Chondrocyte (in vitro differentiated cells): Measurements from ENCODE around the gene GLS. TPM values are rescaled to one million over a fixed set of nuclear protein-coding genes. Genes with fewer than 3 reads are reported as not detected.

ENCODE experiments used
- DNase-seq: peaks from one replicate; pipeline ENCODE4 v3.0.0; 2021; ENCODE audit warnings: mixed read lengths, low spot score
- H3K27ac Mint-ChIP-seq: one replicate; pipeline ENCODE4 v1.8.0; 2021; ENCODE audit warnings: mild to moderate bottlenecking, moderate library complexity, mixed read lengths; ENCODE audit not compliant: unreplicated experiment
- H3K27me3 Mint-ChIP-seq: 2 replicates; pipeline ENCODE4 v1.8.0; 2021; ENCODE audit warnings: low read depth, mixed read lengths
- H3K36me3 Mint-ChIP-seq: 2 replicates; pipeline ENCODE4 v1.8.0; 2021; ENCODE audit warnings: low read depth, mixed read lengths
- H3K4me1 Mint-ChIP-seq: 2 replicates; pipeline ENCODE4 v1.8.0; 2021; ENCODE audit warnings: low read depth, mild to moderate bottlenecking, mixed read lengths
- H3K4me3 Mint-ChIP-seq: one replicate; pipeline ENCODE4 v1.8.0; 2021; ENCODE audit warnings: mild to moderate bottlenecking, moderate library complexity, mixed read lengths; ENCODE audit not compliant: unreplicated experiment
- H3K9me3 Mint-ChIP-seq: 2 replicates; pipeline ENCODE4 v1.8.0; 2021; ENCODE audit warnings: low read depth, mixed read lengths
- long read RNA-seq: library from polyadenylated mRNA; stranded (forward); transcript quantifications from one replicate; pipeline ENCODE4 v2.0.0, GENCODE V29; 2021
- total RNA-seq: library from RNA; stranded (reverse); gene quantifications from 3 replicates; pipeline ENCODE4 v1.2.1, GENCODE V29; 2021
- TF ChIP-seq, protein P1 (sequence below): fragments of 200-600 bp; sonication (generic); IDR thresholded peaks from 2 replicates; pipeline ENCODE4 v1.5.0; 2021; ENCODE audit warnings: antibody characterized with exemption, mild to moderate bottlenecking, moderate library complexity

GLS gene
- 234 to 330 TPM (median 245 TPM) in 3 replicates for total RNA-seq
- long read RNA-seq, full-length matches to known transcripts: 266 of 324 reads
- long read RNA-seq, partial matches to known transcripts: 16 of 324 reads
- long read RNA-seq, other reads (novel, unspliced or antisense): 42 of 324 reads

GRCh38 chr2:190880378-190881083 is at the start of gene GLS:
GLS (plus strand) TSS chr2:190880821; CDS start chr2:190881085, 264 bp downstream.
- H3K36me3 Mint-ChIP-seq: peaks cover 11% of the 10 kb centered on the region
- no peaks in the 10 kb centered on the region for H3K27me3 Mint-ChIP-seq
- no peaks in the 10 kb centered on the region for H3K9me3 Mint-ChIP-seq
- H3K4me3 Mint-ChIP-seq: peak within 1 kb of the TSS; percentile 93
- H3K27ac Mint-ChIP-seq: peak within 1 kb of the TSS; percentile 98
- H3K4me1 Mint-ChIP-seq: peaks cover 34% of the 10 kb centered on the region
- peak; percentile 98 for DNase-seq
- TF ChIP-seq, protein P1, sequence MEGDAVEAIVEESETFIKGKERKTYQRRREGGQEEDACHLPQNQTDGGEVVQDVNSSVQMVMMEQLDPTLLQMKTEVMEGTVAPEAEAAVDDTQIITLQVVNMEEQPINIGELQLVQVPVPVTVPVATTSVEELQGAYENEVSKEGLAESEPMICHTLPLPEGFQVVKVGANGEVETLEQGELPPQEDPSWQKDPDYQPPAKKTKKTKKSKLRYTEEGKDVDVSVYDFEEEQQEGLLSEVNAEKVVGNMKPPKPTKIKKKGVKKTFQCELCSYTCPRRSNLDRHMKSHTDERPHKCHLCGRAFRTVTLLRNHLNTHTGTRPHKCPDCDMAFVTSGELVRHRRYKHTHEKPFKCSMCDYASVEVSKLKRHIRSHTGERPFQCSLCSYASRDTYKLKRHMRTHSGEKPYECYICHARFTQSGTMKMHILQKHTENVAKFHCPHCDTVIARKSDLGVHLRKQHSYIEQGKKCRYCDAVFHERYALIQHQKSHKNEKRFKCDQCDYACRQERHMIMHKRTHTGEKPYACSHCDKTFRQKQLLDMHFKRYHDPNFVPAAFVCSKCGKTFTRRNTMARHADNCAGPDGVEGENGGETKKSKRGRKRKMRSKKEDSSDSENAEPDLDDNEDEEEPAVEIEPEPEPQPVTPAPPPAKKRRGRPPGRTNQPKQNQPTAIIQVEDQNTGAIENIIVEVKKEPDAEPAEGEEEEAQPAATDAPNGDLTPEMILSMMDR: no peak

DNA sequence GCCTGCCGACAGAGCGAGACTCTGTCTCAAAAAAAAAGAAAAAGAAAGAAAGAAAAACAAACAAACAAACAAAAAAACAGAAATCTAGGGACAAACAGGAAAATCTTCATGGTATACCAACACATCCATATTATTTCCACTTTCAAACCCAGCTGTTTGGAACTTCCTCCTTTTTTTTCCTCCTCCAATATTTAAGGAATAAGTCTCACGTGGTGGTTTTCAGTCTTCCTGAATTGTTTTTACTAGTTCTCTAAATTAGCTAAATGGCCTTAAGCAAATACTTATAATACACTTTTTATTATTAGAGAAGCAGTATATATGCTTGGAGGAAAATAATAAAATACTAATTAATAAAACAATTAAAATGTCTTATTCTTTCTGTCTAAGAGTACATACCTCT is 48.7 kb upstream of the GLS start:
- TF ChIP-seq, protein P1: no peak
- H3K27ac Mint-ChIP-seq: no peak overlapping the region
- no peaks in the 10 kb centered on the region for H3K36me3 Mint-ChIP-seq
- peaks cover 31% of the 10 kb centered on the region for H3K4me1 Mint-ChIP-seq
- H3K4me3 Mint-ChIP-seq: no peak overlapping the region
- H3K9me3 Mint-ChIP-seq: peaks cover 2% of the 10 kb centered on the region
- DNase-seq: no peak
- H3K27me3 Mint-ChIP-seq: no peaks in the 10 kb centered on the region

- Mint-ChIP-seq H3K27ac (peak overlapping the region; percentile 96), H3K27me3 (no peaks in the 10 kb centered on the region)
Measured at GRCh38 chr2:190834890-190835208, 45.8 kb upstream of the GLS start.

DNA sequence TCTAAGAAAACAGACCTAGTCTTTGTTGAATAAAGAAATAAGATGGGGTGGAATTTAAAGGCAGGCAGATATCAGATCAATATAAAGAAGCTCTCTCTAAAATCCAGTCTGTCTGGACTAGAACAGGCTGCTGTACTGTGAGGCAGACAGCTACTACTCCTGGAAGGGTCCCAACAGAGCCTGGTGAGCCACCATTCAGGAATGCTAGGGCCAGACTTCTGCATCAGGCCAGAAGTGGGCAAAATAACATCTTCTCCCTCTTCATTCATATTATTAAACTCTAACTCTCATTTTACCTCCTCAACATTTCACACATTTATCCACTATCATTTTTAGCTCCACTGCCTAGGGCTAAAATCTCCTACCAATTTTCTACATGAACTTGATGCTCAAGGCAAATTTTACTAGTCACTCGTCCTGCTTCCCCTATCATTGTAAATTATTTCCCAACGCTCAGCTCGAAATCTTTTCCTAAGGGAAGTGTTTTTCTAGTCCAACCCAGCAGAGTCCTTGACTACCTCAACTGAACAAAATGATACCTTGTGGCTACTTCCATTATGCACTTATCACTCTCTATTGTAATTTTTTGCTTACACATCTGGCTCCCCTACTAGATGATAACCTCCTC is 45.2 kb upstream of the GLS start:
- no peaks in the 10 kb centered on the region for H3K36me3 Mint-ChIP-seq
- DNase-seq: no peak
- H3K4me3 Mint-ChIP-seq: peak overlapping the region; percentile 17
- H3K27ac Mint-ChIP-seq: peak overlapping the region; percentile 96
- H3K27me3 Mint-ChIP-seq: no peaks in the 10 kb centered on the region
- no peaks in the 10 kb centered on the region for H3K9me3 Mint-ChIP-seq
- TF ChIP-seq, protein P1: no peak
- H3K4me1 Mint-ChIP-seq: peaks cover 61% of the 10 kb centered on the region

More at GRCh38 chr2:190834890-190835208, 45.8 kb upstream of the GLS start:
- H3K4me3 Mint-ChIP-seq: peak overlapping the region; percentile 17
- DNase-seq: no peak
- no peaks in the 10 kb centered on the region for H3K9me3 Mint-ChIP-seq
- H3K36me3 Mint-ChIP-seq: no peaks in the 10 kb centered on the region
- TF ChIP-seq, protein P1: no peak
- H3K4me1 Mint-ChIP-seq: peaks cover 55% of the 10 kb centered on the region

- H3K4me1 Mint-ChIP-seq: peaks cover 74% of the 10 kb centered on the region
Measured at GRCh38 chr2:190836767-190837166, 43.9 kb upstream of the GLS start.

More at GRCh38 chr2:190836767-190837166, 43.9 kb upstream of the GLS start:
- Mint-ChIP-seq H3K27me3 (no peaks in the 10 kb centered on the region), H3K4me3 (no peak overlapping the region), H3K27ac (peak overlapping the region; percentile 87), H3K36me3 (no peaks in the 10 kb centered on the region), H3K9me3 (no peaks in the 10 kb centered on the region)
- TF ChIP-seq, protein P1: no peak
- DNase-seq: no peak
